Fibroblast of lung (primary cell): ENCODE measurements around the gene RCOR3. TPM values are rescaled to one million over a fixed set of nuclear protein-coding genes. Genes with fewer than 3 reads are reported as not detected.

Experiments
- DNase-seq, 2 donors: peaks; one replicate each; pipeline versions ENCODE4 v3.0.0 to v3.0.0-alpha.2; 2010; ENCODE audit warnings: low read depth in 2 of 2
- H2AFZ ChIP-seq: 2 replicates; pipeline ENCODE4 v1.5.1; 2012; ENCODE audit warnings: low read length, control low read depth, inconsistent platforms
- H3K27ac ChIP-seq: 2 replicates; pipeline ENCODE4 v1.5.1; 2011; ENCODE audit warnings: low read length, control low read depth; ENCODE audit not compliant: insufficient read depth
- H3K27me3 ChIP-seq: 2 replicates; pipeline ENCODE4 v1.5.1; 2011; ENCODE audit warnings: mild to moderate bottlenecking, low read length; ENCODE audit not compliant: control insufficient read depth, insufficient read depth
- H3K36me3 ChIP-seq: 2 replicates; pipeline ENCODE4 v1.5.1; 2011; ENCODE audit warnings: low read length; ENCODE audit not compliant: control insufficient read depth, insufficient read depth
- H3K4me1 ChIP-seq: 2 replicates; pipeline ENCODE4 v1.5.1; 2011; ENCODE audit warnings: low read length; ENCODE audit not compliant: control insufficient read depth, insufficient read depth; ENCODE audit errors: extremely low read depth
- H3K4me2 ChIP-seq: 2 replicates; pipeline ENCODE4 v1.5.1; 2011; ENCODE audit warnings: low read length, control low read depth; ENCODE audit not compliant: insufficient read depth; ENCODE audit errors: extremely low read depth
- H3K4me3 ChIP-seq, 4 experiments: fragments of 200-600 bp in 1 of 4; sonication (generic) in 1 of 4; replicated peaks in 1 of 4; 2 replicates each; pipeline ENCODE4 v1.5.1; 2011 to 2016; ENCODE audit warnings: low read length in 4 of 4, low read depth in 3 of 4, mild to moderate bottlenecking in 3 of 4, control low read depth in 2 of 4, inconsistent platforms in 1 of 4, mixed read lengths in 1 of 4; ENCODE audit not compliant: insufficient read depth in 1 of 4; ENCODE audit errors: control extremely low read depth in 1 of 4
- H3K79me2 ChIP-seq: 2 replicates; pipeline ENCODE4 v1.5.1; 2012; ENCODE audit warnings: mild to moderate bottlenecking, low read length, inconsistent platforms; ENCODE audit not compliant: control insufficient read depth, insufficient read depth
- H3K9ac ChIP-seq: 2 replicates; pipeline ENCODE4 v1.5.1; 2011; ENCODE audit warnings: mild to moderate bottlenecking, low read length, control low read depth; ENCODE audit not compliant: insufficient read depth
- H3K9me3 ChIP-seq: 2 replicates; pipeline ENCODE4 v1.5.1; 2012; ENCODE audit warnings: low read depth, low read length; ENCODE audit not compliant: control insufficient read depth, insufficient read depth
- H4K20me1 ChIP-seq: 2 replicates; pipeline ENCODE4 v1.5.1; 2011; ENCODE audit warnings: low read length; ENCODE audit not compliant: control insufficient read depth, insufficient read depth; ENCODE audit errors: extremely low read depth
- EZH2 ChIP-seq: IDR thresholded peaks from 2 replicates; pipeline ENCODE4 v1.5.1; 2012; ENCODE audit warnings: low read length, control low read depth, mild to moderate bottlenecking; ENCODE audit errors: missing control alignments
- polyA plus RNA-seq, 2 donors: library from polyadenylated mRNA; depleted of rRNA in 1 of 2; stranded (reverse) in 1 of 2; unstranded in 1 of 2; fragments of >200 nt; gene quantifications; 2 replicates each; pipeline ENCODE4 v1.2.1, GENCODE V29; 2011 to 2012; ENCODE audit warnings: missing spikeins in 1 of 2
- total RNA-seq: library from RNA; depleted of rRNA; stranded (reverse); fragments of >200 nt; gene quantifications from 2 replicates; pipeline ENCODE4 v1.2.1, GENCODE V29; 2014
- TF ChIP-seq, protein P1 (sequence below), 2 donors: IDR thresholded peaks in 1 of 2; conservative IDR thresholded peaks in 1 of 2; 1 replicate in 1 of 2; 2 replicates in 1 of 2; pipeline ENCODE4 v1.5.1; 2011 to 2012; ENCODE audit warnings: low read length in 2 of 2, control low read depth in 1 of 2, inconsistent platforms in 1 of 2, low read depth in 1 of 2, mild to moderate bottlenecking in 1 of 2

Gene RCOR3
- total and polyA plus RNA-seq, 2 donors (not counting 1 experiment from before 2014, with no cell fraction given) = 24.9 to 38.1 TPM

DNA sequence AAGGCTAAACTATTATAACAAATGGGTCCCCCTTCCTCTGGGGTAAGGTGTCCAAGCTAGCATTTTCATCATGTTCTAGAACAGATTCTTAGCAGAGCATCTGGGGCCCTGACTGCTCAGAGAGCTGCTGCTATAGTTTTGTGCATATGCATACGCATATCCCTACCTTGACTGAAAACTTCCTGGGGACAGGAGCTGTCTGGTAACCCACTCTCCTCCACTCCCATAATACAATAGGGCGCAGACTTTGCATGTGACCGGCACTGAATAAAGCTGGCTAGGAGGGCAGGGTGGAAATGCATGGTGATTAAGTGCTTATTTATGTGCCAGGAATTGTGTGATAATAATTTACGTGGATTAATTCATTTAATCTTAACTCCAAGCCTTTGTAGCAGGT is 79.1 kb downstream of the RCOR3 start:
- no peak overlapping the region for H3K4me3 ChIP-seq
- no peaks in the 10 kb centered on the region for H3K9me3 ChIP-seq
- no peak overlapping the region for H3K9ac ChIP-seq
- TF ChIP-seq EZH2 = no peak
- TF ChIP-seq, protein P1, sequence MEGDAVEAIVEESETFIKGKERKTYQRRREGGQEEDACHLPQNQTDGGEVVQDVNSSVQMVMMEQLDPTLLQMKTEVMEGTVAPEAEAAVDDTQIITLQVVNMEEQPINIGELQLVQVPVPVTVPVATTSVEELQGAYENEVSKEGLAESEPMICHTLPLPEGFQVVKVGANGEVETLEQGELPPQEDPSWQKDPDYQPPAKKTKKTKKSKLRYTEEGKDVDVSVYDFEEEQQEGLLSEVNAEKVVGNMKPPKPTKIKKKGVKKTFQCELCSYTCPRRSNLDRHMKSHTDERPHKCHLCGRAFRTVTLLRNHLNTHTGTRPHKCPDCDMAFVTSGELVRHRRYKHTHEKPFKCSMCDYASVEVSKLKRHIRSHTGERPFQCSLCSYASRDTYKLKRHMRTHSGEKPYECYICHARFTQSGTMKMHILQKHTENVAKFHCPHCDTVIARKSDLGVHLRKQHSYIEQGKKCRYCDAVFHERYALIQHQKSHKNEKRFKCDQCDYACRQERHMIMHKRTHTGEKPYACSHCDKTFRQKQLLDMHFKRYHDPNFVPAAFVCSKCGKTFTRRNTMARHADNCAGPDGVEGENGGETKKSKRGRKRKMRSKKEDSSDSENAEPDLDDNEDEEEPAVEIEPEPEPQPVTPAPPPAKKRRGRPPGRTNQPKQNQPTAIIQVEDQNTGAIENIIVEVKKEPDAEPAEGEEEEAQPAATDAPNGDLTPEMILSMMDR (conservative IDR thresholded peaks at IDR 0.05 in 1 of 2, IDR thresholded peaks at IDR 0.05 in 1 of 2; ENCODE audit: low read depth in 1 of 2, low read length in 2 of 2) = no peak
- H3K27ac ChIP-seq = no peak overlapping the region
- H2AFZ ChIP-seq = no peak overlapping the region
- no peak overlapping the region for H3K4me2 ChIP-seq
- H3K4me1 ChIP-seq = no peaks in the 10 kb centered on the region
- no peak for DNase-seq
- H3K79me2 ChIP-seq = peaks cover 1% of the 10 kb centered on the region
- H3K36me3 ChIP-seq = no peaks in the 10 kb centered on the region
- H4K20me1 ChIP-seq = no peaks in the 10 kb centered on the region
- H3K27me3 ChIP-seq = no peaks in the 10 kb centered on the region

DNA sequence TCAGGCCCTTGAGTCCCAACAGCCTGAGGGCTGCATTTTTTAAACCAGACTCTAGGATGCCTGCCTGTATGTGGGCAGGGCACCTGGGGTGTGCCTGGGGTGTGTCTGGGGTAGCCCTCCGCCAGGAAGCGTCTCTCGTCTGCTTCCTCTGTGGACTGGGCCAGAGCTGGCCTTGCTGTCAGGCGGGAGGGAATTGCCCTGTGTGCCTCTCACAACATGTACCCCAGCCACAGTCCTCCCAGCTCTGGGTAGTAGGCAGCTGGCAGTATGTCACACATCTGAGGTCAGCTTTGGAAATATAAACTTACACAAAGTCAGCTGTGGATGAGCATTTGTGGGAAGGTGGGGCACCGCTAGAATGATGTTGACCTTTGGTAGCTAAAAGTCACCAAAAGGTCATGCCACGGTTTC is 80.5 kb downstream of the RCOR3 start:
- Histone ChIP-seq H3K4me3 (no peak overlapping the region), H3K4me1 (no peaks in the 10 kb centered on the region), H3K4me2 (no peak overlapping the region), H3K9ac (no peak overlapping the region), H4K20me1 (no peaks in the 10 kb centered on the region), H3K79me2 (peaks cover 1% of the 10 kb centered on the region), H3K9me3 (no peaks in the 10 kb centered on the region), H3K27ac (no peak overlapping the region), H3K36me3 (no peaks in the 10 kb centered on the region), H3K27me3 (no peaks in the 10 kb centered on the region), H2AFZ (no peak overlapping the region)
- no peak for DNase-seq
- TF ChIP-seq EZH2 = no peak
- TF ChIP-seq, protein P1 (conservative IDR thresholded peaks at IDR 0.05 in 1 of 2, IDR thresholded peaks at IDR 0.05 in 1 of 2; ENCODE audit: low read depth in 1 of 2, low read length in 2 of 2) = no peak

DNA sequence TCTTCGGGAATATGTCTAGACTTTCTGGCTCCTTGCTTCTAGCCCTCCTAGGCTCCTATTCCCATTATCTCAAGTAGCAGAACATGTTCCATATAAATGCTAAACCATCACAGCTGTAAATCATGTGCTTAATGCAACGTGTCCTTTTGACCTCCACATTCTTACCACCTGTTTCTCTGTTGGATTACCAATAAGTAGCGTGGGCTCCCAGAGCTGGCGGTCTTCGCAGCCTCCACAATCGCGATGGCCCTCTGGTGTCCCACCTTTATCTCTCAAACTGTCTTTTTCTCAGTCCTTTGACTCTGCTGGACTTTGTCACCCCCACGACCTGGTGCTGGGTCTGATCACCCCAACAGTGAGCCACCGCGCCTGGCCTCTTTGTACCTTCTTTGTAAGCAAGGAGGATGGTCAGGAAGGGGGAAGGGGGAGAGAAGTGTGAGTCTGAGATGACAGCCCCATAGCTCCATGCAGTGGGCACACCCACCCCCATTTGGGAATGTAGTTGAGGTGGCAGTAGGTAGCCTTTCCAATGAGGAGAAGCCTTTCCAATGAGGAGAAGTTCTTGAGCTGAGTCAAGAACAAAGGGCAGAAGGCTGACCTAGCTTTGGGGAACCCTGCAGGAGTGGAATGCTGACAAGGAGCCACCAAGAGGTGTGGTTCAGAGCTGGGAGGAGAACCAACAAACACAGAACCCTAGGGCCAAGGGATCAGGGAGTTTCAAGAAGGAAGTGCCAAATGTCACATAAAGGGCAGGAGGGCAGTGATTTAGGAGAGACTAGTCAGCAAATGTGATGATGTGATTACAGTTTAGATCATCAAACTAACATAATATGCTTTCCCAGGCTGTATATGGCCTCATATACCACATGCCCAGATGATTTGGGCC is 81.7 kb downstream of the RCOR3 start:
- no peak overlapping the region for H3K27ac ChIP-seq
- no peaks in the 10 kb centered on the region for H4K20me1 ChIP-seq
- no peak overlapping the region for H2AFZ ChIP-seq
- no peaks in the 10 kb centered on the region for H3K36me3 ChIP-seq
- DNase-seq = no peak
- H3K4me3 ChIP-seq = no peak overlapping the region
- H3K27me3 ChIP-seq = no peaks in the 10 kb centered on the region
- TF ChIP-seq, protein P1 (conservative IDR thresholded peaks at IDR 0.05 in 1 of 2, IDR thresholded peaks at IDR 0.05 in 1 of 2; ENCODE audit: low read depth in 1 of 2, low read length in 2 of 2) = no peak
- TF ChIP-seq EZH2 = no peak
- no peaks in the 10 kb centered on the region for H3K9me3 ChIP-seq
- H3K4me2 ChIP-seq = no peak overlapping the region
- H3K4me1 ChIP-seq = no peaks in the 10 kb centered on the region
- H3K79me2 ChIP-seq = no peaks in the 10 kb centered on the region
- H3K9ac ChIP-seq = no peak overlapping the region
